T-helper 17 cell (primary cell): ENCODE data around the gene CYP19A1. TPM values are rescaled to one million over a fixed set of nuclear protein-coding genes. Genes with fewer than 3 reads are reported as not detected.

Experiments used
- ATAC-seq: fragments of 150-1000 bp; cut with Tn5 transposase; 2 replicates; pipeline ENCODE4 v1.10.0; 2021; ENCODE audit warnings: mild to moderate bottlenecking, moderate library complexity
- DNase-seq, 3 donors: peaks; one replicate each; pipeline versions ENCODE4 v3.0.0 to v3.0.0-alpha.2; 2020 to 2021
- H3K9me3 ChIP-seq: one replicate; pipeline ENCODE4 v1.7.0; 2013; ENCODE audit warnings: low read length, mild to moderate bottlenecking; ENCODE audit not compliant: control insufficient read depth, poor library complexity, severe bottlenecking
- H3K27ac Mint-ChIP-seq: one replicate; pipeline ENCODE4 v1.8.0; 2022; ENCODE audit warnings: mild to moderate bottlenecking, moderate library complexity, mixed read lengths
- H3K27me3 Mint-ChIP-seq: one replicate; pipeline ENCODE4 v1.8.0; 2022; ENCODE audit warnings: mixed read lengths
- H3K36me3 Mint-ChIP-seq: one replicate; pipeline ENCODE4 v1.8.0; 2022; ENCODE audit warnings: low read depth, mixed read lengths
- H3K4me1 Mint-ChIP-seq: one replicate; pipeline ENCODE4 v1.8.0; 2022; ENCODE audit warnings: mild to moderate bottlenecking, mixed read lengths
- H3K4me3 Mint-ChIP-seq: one replicate; pipeline ENCODE4 v1.8.0; 2022; ENCODE audit warnings: mild to moderate bottlenecking, moderate library complexity, mixed read lengths
- total RNA-seq, 4 donors: library from RNA in 2 of 4; stranded (reverse) in 2 of 4; gene quantifications; one replicate each; pipeline ENCODE4 v1.2.3 and lab custom pipeline; 2022 to 2026

CYP19A1 gene
- total RNA-seq, 2 donors from 2014 or later, result 0.70 to 1.1 TPM

DNA sequence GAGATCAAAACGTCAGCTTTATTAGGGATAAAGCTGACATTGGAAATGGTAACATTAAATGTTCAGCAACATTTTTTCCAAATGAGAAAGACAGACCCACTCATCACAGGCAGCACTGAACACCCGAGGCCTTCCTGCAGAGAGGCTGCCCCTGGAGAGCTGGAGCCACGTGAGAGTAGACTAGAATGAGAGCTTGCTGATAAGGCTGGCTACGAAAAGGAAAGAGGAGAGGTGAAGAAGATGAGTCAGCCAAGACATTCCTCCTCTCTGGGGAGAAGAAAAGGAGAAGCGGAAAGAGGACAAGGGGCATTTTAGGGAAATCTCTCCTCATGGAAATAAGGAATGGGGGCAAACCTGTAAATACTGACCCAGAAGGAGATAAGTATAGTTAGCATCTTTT is 7.3 kb downstream of the CYP19A1 start:
- no peaks in the 10 kb centered on the region for H3K9me3 ChIP-seq
- Mint-ChIP-seq H3K36me3 (no peaks in the 10 kb centered on the region), H3K4me3 (no peak overlapping the region), H3K27me3 (peaks cover 14% of the 10 kb centered on the region), H3K27ac (no peak overlapping the region), H3K4me1 (no peaks in the 10 kb centered on the region)
- DNase-seq (no peak), ATAC-seq (no peak)

DNA sequence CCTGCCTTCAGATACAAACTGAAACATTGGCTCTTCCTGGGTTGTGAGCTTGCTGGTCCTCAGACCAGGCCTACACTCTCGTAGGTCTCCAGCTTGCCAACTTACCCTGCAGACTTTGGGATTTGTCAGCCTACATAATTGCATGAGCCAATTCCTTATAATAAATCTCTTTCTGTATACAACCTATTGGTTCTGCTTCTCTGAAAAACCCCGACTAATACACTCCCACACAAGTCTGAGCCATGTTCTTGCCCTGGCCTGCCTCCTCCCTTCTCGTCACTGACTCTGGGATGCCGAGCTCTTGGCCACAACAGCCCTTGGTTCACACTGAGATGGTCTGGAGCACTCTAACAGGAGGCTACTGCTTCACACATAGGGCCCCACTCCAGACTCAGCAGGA is 9.5 kb downstream of the CYP19A1 start:
- H3K27me3 Mint-ChIP-seq, result peaks cover 8% of the 10 kb centered on the region
- no peak overlapping the region for H3K4me3 Mint-ChIP-seq

DNA sequence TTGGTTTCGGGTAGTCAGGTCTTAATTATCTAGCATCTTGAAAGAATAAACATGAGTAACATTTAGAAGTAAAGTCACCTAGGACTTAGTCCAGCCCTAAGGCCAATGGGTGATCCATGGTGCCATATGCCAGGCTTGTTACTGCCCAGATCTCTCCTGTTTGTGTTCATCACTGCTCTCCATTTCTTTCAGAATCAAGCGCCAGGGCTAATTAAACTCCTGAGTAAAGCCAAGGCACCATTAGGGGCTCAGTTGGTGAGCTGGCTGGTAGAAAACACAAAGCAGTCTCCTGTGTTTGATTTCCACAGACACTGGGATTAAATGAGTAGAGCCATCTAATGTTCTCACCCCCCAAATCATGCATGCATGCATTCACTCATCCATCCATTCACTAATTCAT is 11.3 kb downstream of the CYP19A1 start:
- H3K4me1 Mint-ChIP-seq, result no peaks in the 10 kb centered on the region
- no peak for DNase-seq
- no peak for ATAC-seq
- H3K27me3 Mint-ChIP-seq, result peaks cover 14% of the 10 kb centered on the region
- no peak overlapping the region for H3K27ac Mint-ChIP-seq
- no peaks in the 10 kb centered on the region for H3K9me3 ChIP-seq
- H3K36me3 Mint-ChIP-seq, result no peaks in the 10 kb centered on the region
- H3K4me3 Mint-ChIP-seq, result no peak overlapping the region

More for the DNA sequence above, 9.5 kb downstream of the CYP19A1 start:
- DNase-seq (no peak), ATAC-seq (no peak)
- no peak overlapping the region for H3K27ac Mint-ChIP-seq
- H3K36me3 Mint-ChIP-seq, result no peaks in the 10 kb centered on the region
- no peaks in the 10 kb centered on the region for H3K4me1 Mint-ChIP-seq
- H3K9me3 ChIP-seq, result no peaks in the 10 kb centered on the region

DNA sequence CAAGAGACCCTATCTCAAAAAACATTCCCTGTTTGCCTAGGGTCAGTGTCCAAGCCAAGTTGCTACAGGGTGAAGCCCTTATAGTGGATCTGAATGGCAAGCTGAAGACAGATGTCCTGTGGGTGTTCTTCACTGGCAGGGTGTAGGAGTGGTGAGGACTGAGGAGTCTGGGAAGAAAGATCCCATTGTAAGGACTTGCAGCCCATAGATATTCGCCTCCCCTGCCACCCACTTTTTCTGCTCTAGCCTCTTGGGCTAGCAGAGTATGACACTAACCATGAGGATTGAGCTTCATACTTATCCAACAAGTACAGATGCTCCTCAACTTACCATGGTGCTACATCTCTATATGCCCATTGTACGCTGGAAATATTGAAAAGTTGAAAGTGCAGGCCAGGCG is 13.2 kb downstream of the CYP19A1 start:
- H3K36me3 Mint-ChIP-seq, result no peaks in the 10 kb centered on the region
- ATAC-seq (no peak), DNase-seq (no peak)
- H3K27ac Mint-ChIP-seq, result no peak overlapping the region
- H3K27me3 Mint-ChIP-seq, result peaks cover 14% of the 10 kb centered on the region
- no peak overlapping the region for H3K4me3 Mint-ChIP-seq
- H3K4me1 Mint-ChIP-seq, result no peaks in the 10 kb centered on the region
- no peaks in the 10 kb centered on the region for H3K9me3 ChIP-seq

DNA sequence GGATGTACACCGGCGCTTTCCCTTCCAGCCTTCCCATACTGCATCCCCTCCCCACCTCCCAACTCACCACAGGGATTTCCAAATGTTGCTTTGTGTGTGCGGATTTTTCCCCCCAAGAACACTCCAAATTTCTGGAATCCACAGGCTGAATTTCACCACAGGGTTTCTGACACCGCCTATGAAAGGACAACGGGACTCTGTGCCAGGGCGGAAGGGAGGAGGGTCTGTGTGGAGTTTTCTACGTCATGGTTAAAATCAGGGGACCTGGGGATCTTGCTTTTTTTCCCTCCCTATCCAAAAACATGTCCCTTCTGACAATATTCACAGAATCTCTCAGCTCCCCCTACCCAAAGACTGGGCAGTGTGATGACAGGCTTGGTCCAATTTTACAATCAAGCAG is 14.6 kb downstream of the CYP19A1 start:
- H3K36me3 Mint-ChIP-seq, result no peaks in the 10 kb centered on the region

DNA sequence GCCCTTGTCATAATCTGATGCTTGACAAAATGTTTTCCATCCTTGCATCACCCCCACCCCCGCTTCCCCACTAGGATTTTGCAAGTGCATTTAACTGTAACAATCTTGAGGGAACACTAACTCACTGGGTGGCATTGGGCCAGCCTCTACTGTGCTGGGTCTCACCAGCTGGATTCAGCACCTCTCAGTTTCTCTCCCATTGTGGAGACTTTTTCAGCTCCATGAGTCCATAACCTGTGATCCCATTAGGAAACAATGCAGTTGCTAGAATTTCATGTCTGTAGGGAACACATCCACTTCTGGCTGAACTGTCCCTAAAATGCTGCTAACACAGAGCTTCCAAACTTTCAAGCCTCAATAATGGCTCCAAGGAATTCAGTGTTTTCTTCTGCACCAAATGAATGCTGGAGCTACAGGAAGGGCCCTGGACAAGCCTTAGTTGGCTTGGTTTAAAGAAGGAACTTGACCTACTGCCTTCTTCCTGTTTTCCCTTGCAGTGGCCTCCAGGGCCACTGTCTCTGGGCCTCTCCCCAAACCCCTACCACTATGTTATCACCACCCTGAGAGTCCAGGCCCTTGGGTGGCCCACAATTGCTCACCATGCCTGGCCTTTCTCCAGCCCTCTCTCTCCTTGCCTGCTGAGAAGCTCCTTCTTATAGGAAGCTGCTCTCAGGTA is 15.6 kb downstream of the CYP19A1 start:
- Mint-ChIP-seq H3K27me3 (peaks cover 18% of the 10 kb centered on the region), H3K4me3 (no peak overlapping the region), H3K36me3 (no peaks in the 10 kb centered on the region), H3K27ac (no peak overlapping the region), H3K4me1 (no peaks in the 10 kb centered on the region)
- DNase-seq, result no peak
- no peak for ATAC-seq
- no peaks in the 10 kb centered on the region for H3K9me3 ChIP-seq

More for the DNA sequence above, 14.6 kb downstream of the CYP19A1 start:
- no peaks in the 10 kb centered on the region for H3K9me3 ChIP-seq
- DNase-seq (no peak), ATAC-seq (no peak)
- H3K27me3 Mint-ChIP-seq, result peaks cover 13% of the 10 kb centered on the region
- H3K27ac Mint-ChIP-seq, result no peak overlapping the region
- no peak overlapping the region for H3K4me3 Mint-ChIP-seq
- H3K4me1 Mint-ChIP-seq, result no peaks in the 10 kb centered on the region

DNA sequence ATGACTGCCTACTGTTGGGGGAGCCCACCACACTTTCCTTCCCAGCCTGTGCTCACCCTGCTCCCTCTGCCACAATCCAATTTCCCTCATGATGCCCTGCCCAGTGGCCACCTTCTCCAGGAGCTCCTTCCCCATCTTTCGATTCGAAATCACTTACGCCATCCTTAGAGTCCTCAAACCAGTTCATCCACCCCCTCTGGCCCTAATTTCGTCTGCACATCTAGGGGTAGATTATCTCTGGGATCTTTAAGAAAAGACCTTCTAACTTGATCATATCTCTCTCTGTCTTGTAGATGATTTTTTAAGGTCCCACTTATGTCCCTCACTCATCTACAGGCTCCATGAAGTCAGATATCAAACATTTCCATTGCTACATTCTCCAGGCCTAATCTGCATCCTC is 17.1 kb downstream of the CYP19A1 start:
- Mint-ChIP-seq H3K27me3 (peaks cover 18% of the 10 kb centered on the region), H3K27ac (no peak overlapping the region), H3K36me3 (no peaks in the 10 kb centered on the region), H3K4me1 (no peaks in the 10 kb centered on the region), H3K4me3 (no peak overlapping the region)
- ATAC-seq, result no peak
- DNase-seq, result no peak
- no peaks in the 10 kb centered on the region for H3K9me3 ChIP-seq

DNA sequence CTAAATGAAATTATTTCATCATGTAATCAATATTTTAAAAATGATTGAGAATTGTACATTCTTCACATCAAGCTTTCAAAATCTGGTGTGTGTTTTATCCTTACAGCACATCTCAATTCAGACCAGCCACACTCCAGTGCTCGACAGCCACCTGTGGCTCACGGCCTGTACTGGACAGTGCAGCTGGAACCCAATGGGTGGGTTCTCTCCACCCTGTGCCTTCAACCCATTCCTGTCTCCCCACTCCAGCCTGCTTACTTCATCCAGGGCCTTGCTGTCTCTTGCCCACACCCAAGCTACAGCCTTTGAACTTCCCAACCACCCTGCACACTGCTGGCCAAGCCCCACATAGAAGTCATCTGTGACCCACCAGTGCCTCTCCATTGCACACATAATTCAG is 17.6 kb downstream of the CYP19A1 start:
- DNase-seq, result no peak
- H3K9me3 ChIP-seq, result no peaks in the 10 kb centered on the region
- Mint-ChIP-seq H3K4me3 (no peak overlapping the region), H3K36me3 (no peaks in the 10 kb centered on the region), H3K27me3 (peaks cover 18% of the 10 kb centered on the region), H3K27ac (no peak overlapping the region), H3K4me1 (no peaks in the 10 kb centered on the region)
- no peak for ATAC-seq

DNA sequence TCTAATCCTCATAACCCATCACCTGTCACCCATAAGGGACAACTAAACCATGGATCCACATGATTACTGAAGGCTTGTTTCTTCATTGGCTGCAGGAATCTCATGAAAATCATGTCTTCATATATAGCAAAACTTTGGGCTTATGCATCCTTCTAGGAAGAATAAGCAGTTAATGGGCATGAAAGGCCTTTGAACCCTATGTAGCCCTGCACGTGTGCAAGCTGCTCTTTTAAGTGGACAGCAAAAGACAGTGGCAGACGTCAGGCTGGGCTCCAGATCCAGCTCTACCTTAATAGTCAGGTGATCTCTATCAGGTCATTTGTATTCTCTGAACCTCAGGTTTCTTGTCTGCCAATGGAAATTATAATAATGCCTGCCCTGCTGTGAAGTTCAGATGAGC is 18.9 kb downstream of the CYP19A1 start:
- H3K4me1 Mint-ChIP-seq, result no peaks in the 10 kb centered on the region
- H3K36me3 Mint-ChIP-seq, result no peaks in the 10 kb centered on the region
- DNase-seq (no peak), ATAC-seq (no peak)
- H3K27ac Mint-ChIP-seq, result no peak overlapping the region
- no peak overlapping the region for H3K4me3 Mint-ChIP-seq
- H3K27me3 Mint-ChIP-seq, result peaks cover 18% of the 10 kb centered on the region
- H3K9me3 ChIP-seq, result no peaks in the 10 kb centered on the region

DNA sequence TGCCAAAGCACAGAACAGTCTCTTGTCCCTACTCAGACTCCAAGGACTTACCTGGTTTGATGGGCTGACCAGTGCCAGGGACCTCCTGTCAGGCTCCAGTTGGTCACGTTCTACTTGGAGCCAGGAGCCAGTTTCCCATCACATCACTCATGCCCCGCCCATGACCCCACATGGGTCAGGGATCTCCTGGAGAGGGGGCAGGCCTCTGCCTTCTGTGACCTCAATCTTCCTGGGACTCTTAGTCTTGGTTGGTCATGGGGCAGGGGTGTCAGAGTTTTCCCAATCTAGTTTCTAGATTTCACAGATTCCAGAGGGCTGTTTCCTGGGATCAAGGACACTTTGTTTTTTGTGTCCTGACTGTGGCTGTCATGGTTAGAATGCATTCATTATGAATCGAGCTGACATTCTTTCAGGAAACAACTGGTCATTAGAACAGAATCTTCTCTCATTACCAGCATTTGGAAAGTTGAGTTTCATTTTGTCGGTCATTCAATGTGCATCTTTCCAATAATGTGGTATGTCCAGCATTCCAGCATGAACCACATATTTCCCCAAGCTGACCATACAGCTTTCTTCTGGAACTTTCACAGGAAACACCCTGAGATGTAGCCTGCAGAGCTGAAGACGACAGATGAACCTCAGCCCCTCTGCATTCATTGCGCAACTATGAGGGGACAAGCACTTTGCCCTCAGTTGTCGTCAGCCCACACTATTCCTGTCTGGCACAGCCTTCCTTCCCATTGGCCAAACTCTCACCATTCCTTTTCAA is 19.8 kb downstream of the CYP19A1 start:
- H3K4me3 Mint-ChIP-seq, result no peak overlapping the region
- ATAC-seq (no peak), DNase-seq (no peak)
- H3K36me3 Mint-ChIP-seq, result no peaks in the 10 kb centered on the region
- H3K27ac Mint-ChIP-seq, result no peak overlapping the region
- peaks cover 18% of the 10 kb centered on the region for H3K27me3 Mint-ChIP-seq
- H3K9me3 ChIP-seq, result no peaks in the 10 kb centered on the region
- no peaks in the 10 kb centered on the region for H3K4me1 Mint-ChIP-seq

DNA sequence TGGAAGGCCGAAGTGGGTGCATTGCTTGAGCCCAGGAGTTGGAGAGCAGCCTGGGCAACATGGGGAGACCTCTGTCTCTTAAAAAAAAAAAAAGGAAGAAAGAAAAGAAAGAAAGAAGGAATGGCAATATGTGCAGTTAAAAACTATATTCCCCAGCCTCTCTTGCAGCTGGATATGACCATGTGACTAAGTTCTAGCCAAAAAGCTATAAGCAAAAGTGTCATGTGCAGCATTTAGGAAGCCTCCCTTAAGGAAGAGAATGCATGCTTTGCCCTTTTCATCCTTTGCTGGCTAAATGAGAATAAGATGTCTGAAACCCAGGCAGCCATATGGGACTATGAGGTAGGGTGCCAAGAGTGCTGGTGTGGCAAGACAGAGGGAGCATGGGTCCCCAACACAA is 21.8 kb downstream of the CYP19A1 start:
- no peak overlapping the region for H3K4me3 Mint-ChIP-seq
- no peaks in the 10 kb centered on the region for H3K9me3 ChIP-seq
- no peaks in the 10 kb centered on the region for H3K36me3 Mint-ChIP-seq
- no peak overlapping the region for H3K27ac Mint-ChIP-seq
- no peaks in the 10 kb centered on the region for H3K4me1 Mint-ChIP-seq
- ATAC-seq, result no peak
- H3K27me3 Mint-ChIP-seq, result peaks cover 18% of the 10 kb centered on the region
- no peak for DNase-seq

DNA sequence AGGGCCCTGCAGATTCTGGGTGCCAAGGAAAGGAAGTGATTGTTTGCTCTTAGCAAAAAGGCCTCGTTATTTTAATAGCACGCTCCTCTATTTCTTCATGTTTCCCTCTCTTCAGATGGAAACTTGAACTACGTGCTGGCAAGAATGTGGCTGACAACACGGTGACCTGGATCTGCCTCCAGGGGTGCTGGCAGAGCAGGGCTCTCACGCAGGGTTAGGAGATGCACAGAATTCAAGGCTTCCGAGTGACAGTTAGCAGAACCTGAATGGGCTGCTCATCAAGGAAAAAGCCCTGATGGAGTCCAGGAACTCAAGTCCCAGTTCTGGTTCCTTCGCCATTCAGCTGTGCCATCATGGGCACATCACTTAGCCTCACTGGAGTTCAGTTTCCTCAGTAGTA is 22.7 kb downstream of the CYP19A1 start:
- no peak overlapping the region for H3K27ac Mint-ChIP-seq
- H3K4me1 Mint-ChIP-seq, result no peaks in the 10 kb centered on the region
- DNase-seq (no peak), ATAC-seq (no peak)
- H3K9me3 ChIP-seq, result no peaks in the 10 kb centered on the region
- peaks cover 18% of the 10 kb centered on the region for H3K27me3 Mint-ChIP-seq
- H3K4me3 Mint-ChIP-seq, result no peak overlapping the region
- no peaks in the 10 kb centered on the region for H3K36me3 Mint-ChIP-seq

DNA sequence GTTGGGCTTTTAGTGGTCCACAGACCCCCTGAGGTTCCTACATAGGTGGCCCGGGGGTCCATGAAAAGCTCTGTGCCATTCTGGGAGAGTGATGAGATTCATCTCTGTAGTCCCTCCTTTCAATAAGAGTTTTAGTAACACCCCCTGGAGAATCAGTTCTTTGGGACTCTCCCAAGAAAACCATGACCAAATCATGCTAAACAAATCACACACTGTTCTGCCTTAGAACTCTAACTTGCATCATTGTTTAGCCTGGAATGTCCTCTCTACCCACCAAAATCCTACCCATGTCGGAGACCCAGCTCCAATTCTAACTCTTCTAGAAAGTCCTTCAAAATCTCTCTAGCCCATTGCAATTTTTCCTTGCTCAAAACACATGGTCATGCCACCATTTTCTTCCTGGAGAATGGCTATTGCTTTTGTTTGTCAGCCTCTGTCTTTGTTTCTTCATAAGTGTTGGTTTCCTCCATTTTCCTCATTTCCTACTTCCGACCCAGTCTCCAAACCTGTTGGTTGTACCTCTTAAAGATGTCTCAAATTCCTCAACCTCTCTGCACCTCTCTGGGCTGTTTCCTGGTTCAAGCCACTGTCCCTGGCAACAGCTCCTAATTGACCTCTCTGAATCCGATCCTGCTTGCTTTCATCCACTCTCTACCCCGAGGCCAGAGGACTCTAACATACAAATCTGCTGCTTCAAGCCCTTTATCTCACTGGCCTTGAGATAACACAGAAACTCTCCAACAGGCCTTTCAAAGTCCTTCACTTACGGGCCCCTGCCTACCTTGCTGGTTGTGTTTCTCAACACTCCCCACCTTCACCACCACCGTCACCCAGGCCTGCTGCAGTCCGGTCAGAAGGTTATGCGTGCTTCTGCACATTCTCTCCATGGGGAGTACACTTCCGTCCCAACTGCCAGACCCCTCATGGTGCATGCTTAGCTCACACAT is 23.7 kb downstream of the CYP19A1 start:
- no peaks in the 10 kb centered on the region for H3K4me1 Mint-ChIP-seq
- peaks cover 18% of the 10 kb centered on the region for H3K27me3 Mint-ChIP-seq
- ATAC-seq (no peak), DNase-seq (no peak)
- no peak overlapping the region for H3K4me3 Mint-ChIP-seq
- H3K36me3 Mint-ChIP-seq, result no peaks in the 10 kb centered on the region
- H3K27ac Mint-ChIP-seq, result no peak overlapping the region
- H3K9me3 ChIP-seq, result no peaks in the 10 kb centered on the region
